Fibroblast of the aortic adventitia (primary cell): ENCODE data around the gene EID2. TPM values are rescaled to one million over a fixed set of nuclear protein-coding genes. Genes with fewer than 3 reads are reported as not detected.

Source experiments
- DNase-seq: peaks from one replicate; pipeline ENCODE4 v3.0.0-alpha.2; 2010; ENCODE audit warnings: low read depth
- H3K4me3 ChIP-seq: 2 replicates; pipeline ENCODE4 v1.5.1; 2011; ENCODE audit warnings: low read depth, mild to moderate bottlenecking, control low read depth, low read length, moderate library complexity
- small RNA-seq: library from RNA; depleted of rRNA; stranded (forward); fragments of <200 nt; gene quantifications from one replicate; pipeline ENCODE3, GENCODE V24; 2012
- total RNA-seq: library from RNA; depleted of rRNA; stranded (reverse); fragments of >200 nt; gene quantifications from 2 replicates; pipeline ENCODE4 v1.2.3, GENCODE V29; 2012; ENCODE audit warnings: low replicate concordance
- TF ChIP-seq, protein P1 (sequence below): IDR thresholded peaks from 2 replicates; pipeline ENCODE4 v1.5.1; 2011; ENCODE audit warnings: mild to moderate bottlenecking, low read length, control low read depth, inconsistent platforms; ENCODE audit not compliant: insufficient read depth

EID2 gene
- total RNA-seq, 1 donor: 5.7 TPM

DNA sequence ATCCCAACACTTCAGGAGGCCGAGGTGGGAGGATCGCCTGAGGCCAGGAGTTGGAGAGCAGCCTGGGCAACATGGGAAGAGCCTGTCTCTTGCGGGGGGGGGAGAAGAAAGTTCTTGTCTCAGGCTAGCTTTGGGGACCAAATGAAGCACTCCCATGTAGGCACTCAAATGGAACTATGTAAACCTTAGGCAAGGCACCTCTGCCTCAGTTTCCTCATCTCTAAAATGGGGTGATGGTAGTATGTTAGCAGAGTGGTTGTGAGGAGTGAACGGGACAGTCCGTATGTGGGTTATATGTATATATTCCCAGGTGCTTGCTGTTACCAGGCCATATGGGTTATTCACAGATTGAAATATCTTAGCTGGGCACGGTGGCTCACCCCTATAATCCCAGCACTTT, 47.7 kb downstream of the EID2 start:
- DNase-seq: no peak
- H3K4me3 ChIP-seq: no peak overlapping the region
- TF ChIP-seq, protein P1, sequence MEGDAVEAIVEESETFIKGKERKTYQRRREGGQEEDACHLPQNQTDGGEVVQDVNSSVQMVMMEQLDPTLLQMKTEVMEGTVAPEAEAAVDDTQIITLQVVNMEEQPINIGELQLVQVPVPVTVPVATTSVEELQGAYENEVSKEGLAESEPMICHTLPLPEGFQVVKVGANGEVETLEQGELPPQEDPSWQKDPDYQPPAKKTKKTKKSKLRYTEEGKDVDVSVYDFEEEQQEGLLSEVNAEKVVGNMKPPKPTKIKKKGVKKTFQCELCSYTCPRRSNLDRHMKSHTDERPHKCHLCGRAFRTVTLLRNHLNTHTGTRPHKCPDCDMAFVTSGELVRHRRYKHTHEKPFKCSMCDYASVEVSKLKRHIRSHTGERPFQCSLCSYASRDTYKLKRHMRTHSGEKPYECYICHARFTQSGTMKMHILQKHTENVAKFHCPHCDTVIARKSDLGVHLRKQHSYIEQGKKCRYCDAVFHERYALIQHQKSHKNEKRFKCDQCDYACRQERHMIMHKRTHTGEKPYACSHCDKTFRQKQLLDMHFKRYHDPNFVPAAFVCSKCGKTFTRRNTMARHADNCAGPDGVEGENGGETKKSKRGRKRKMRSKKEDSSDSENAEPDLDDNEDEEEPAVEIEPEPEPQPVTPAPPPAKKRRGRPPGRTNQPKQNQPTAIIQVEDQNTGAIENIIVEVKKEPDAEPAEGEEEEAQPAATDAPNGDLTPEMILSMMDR: no peak

DNA sequence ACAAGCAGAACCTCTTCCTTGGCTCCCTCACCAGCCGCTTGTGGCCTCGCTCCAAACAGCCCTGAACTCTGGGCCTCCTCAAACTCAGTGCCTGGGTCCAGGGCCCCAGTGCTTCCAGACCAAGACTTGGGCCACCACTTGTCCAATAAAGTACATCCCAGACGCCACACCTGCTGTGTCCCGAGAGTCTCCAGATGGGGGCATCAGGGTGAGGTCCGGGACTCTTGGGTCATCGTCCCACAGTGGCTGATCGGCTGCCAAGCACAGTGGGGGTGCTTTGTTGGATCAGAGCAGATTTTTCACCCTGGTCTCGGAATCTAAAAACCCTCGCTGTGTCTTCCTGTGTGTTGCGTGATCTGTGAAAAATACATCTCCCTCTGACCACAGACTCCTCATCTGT, 50.2 kb downstream of the EID2 start:
- no peak overlapping the region for H3K4me3 ChIP-seq
- TF ChIP-seq, protein P1: no peak
- DNase-seq: no peak

Small RNA genes lying within 50 kb of the gene (small RNA-seq; reads per million reads assigned to genes)
- not detected for gene RPS29P24

Other genes starting within 250 kb of the EID2 start
- gene IFNL1, start 243.8 kb downstream of the EID2 start, total RNA-seq: not detected in 2 replicates
- gene LRFN1, start 219.3 kb downstream of the EID2 start, total RNA-seq: 0.08 and 0.18 TPM in 2 replicates
- 4.2 TPM in 1 of 2 replicates, not detected in the other for gene GMFG, start 204.1 kb downstream of the EID2 start, total RNA-seq
- gene SAMD4B, start 197.7 kb downstream of the EID2 start, total RNA-seq: 21.5 and 84.9 TPM in 2 replicates
- 36.1 and 45.4 TPM in 2 replicates for gene PAF1, start 149.1 kb downstream of the EID2 start, total RNA-seq
- 16.2 and 25.7 TPM in 2 replicates for gene MED29, start 148.8 kb downstream of the EID2 start, total RNA-seq
- 10.8 and 18.3 TPM in 2 replicates for gene ZFP36, start 133.3 kb downstream of the EID2 start, total RNA-seq
- gene PLEKHG2, start 127.5 kb downstream of the EID2 start, total RNA-seq: 14.1 and 29.1 TPM in 2 replicates
- 23.5 and 148 TPM in 2 replicates for gene RPS16, start 104.2 kb downstream of the EID2 start, total RNA-seq
- gene SUPT5H, start 94.6 kb downstream of the EID2 start, total RNA-seq: 88.2 and 299 TPM in 2 replicates
- gene TIMM50, start 59.3 kb downstream of the EID2 start, total RNA-seq: 46.1 and 49.5 TPM in 2 replicates
- 0.09 TPM in 1 of 2 replicates, not detected in the other for gene DLL3, start 41.2 kb downstream of the EID2 start, total RNA-seq
- not detected in 2 replicates for gene SELENOV, start 25.0 kb downstream of the EID2 start, total RNA-seq
- gene EID2B, start 7.3 kb downstream of the EID2 start, total RNA-seq: 1.5 and 3.3 TPM in 2 replicates
- not detected in 2 replicates for gene LGALS13, start 62.4 kb upstream of the EID2 start, total RNA-seq
- gene LGALS16, start 115.8 kb upstream of the EID2 start, total RNA-seq: not detected in 2 replicates
- not detected in 2 replicates for gene LGALS14, start 164.3 kb upstream of the EID2 start, total RNA-seq
- gene CLC, start 197.9 kb upstream of the EID2 start, total RNA-seq: not detected in 2 replicates
- not detected in 2 replicates for gene LEUTX, start 238.7 kb upstream of the EID2 start, total RNA-seq